ENCODE results near the gene ERVMER34-1.

DNA sequence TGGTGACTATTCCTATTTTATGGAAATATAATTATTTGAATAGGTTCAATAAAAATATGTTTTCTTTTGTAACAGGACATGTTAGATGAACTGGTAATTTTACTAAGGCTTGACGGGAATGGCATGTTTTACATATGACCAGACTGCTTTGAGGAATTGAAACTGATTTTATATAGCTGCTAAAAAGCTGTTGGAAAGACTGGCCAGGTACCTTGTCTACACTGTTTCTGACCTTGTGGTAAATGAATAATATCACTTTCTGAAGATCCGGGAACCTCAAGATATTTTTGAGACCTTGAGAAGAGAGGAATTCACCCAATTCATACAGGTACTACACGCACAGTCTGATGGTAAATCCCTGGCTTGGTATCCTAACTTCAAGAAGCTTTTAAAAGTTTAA, 50.0 kb downstream of the ERVMER34-1 start:
- TF ChIP-seq, protein P1, sequence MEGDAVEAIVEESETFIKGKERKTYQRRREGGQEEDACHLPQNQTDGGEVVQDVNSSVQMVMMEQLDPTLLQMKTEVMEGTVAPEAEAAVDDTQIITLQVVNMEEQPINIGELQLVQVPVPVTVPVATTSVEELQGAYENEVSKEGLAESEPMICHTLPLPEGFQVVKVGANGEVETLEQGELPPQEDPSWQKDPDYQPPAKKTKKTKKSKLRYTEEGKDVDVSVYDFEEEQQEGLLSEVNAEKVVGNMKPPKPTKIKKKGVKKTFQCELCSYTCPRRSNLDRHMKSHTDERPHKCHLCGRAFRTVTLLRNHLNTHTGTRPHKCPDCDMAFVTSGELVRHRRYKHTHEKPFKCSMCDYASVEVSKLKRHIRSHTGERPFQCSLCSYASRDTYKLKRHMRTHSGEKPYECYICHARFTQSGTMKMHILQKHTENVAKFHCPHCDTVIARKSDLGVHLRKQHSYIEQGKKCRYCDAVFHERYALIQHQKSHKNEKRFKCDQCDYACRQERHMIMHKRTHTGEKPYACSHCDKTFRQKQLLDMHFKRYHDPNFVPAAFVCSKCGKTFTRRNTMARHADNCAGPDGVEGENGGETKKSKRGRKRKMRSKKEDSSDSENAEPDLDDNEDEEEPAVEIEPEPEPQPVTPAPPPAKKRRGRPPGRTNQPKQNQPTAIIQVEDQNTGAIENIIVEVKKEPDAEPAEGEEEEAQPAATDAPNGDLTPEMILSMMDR (IDR thresholded peaks at IDR 0.05) = no peak
- TF ChIP-seq POLR2AphosphoS5 (IDR thresholded peaks at IDR 0.05) (no peak), POLR2A (IDR thresholded peaks at IDR 0.05; ENCODE audit: low read depth) (no peak), EP300 (IDR thresholded peaks at IDR 0.05) (no peak)
